NCI-H146 (cell line): ENCODE data around the gene CAMK2B.
A peak's percentile ranks its signal among the peaks of the same experiment; 100 is the strongest.

Experiments
- DNase-seq: peaks from one replicate; lab custom pipeline; 2025; lab: John Stamatoyannopoulos, UW

The CAMK2B gene

GRCh38 chr7:44329888-44330287, 4.5 kb upstream of the CAMK2B start:
- DNase-seq = no peak

- no peak for DNase-seq
Observed at GRCh38 chr7:44329081-44329480, 3.7 kb upstream of the CAMK2B start.

- DNase-seq = no peak
Observed at GRCh38 chr7:44327981-44328380, 2.6 kb upstream of the CAMK2B start.

DNA sequence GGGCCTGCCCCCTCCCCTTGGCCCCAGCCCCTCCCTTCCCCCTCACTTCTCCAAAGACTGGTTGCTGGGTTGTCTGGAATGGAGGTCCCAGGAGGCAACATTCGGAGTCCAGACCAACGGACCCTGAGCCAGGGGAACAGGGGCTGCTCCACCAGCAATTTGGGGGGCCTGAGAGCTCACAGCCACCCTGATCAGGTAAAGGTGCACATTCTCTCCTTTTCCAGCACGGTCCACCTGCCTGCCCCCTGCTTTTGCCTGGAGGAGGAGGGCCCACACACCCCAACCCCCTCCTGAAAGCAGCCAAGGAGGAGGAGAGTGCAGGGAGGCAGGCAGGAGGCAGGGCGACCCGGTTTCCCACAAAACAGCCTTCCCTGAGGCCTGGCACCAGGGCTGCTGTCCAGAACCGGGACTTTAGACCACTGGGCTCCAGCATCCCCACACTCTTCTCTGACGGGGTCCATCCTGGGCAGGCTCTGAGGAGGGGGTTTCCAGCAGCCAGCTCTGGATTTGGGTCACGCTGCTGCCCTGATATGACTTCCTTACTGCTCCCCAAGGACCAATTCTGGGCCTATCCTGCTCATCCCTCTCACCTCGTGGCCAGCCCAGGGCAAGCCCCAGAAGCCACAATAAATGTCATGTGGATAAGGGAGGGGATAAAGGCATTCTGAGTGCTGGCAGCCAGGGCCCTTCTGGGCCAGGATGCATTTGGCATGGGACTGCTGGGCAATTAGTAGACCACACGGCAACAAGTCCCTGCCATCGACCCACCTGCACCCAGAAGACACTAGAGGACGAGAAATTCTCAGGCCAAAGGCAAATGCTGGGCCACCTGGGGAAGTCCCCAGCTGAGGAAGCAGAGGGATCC, 1.1 kb upstream of the CAMK2B start:
- no peak for DNase-seq

DNA sequence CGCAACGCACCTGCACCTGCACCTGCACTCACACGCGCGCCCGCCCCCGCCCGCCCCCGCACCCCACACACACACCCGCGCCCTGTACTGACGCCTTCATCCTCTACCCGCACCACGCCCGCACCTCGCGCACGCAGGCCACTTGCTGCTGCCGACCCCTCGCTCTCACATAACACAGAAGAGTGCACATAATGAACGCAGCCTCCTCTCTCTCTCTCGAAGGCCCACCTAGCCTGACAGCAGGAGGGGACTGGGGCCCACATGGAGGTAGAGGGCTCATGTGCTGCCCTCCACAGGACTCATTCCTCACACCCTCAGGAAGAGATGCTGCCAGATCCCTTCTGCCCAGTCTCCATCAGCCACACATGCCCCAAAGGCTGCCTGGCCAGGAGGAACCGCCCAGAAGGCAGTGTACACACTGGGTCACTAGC, 432 bp upstream of the CAMK2B start:
- peak; percentile 82 for DNase-seq

GRCh38 chr7:44324481-44325200, 753 bp downstream of the CAMK2B start:
- peak; percentile 52 for DNase-seq

DNA sequence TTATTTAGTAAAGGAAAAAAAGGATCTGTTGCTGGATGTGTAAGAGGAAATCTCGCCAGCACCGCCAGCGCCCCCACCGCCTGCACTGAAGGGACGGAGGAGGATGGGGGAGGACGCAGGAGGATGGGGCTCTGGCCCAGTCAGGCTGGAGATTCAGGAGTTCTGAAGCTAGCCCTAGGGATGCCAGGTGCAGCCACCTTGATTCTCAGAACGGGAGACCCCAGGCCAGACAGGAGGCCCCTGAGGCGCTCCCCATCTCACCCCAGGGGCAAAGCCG, 1.3 kb downstream of the CAMK2B start:
- no peak for DNase-seq

DNA sequence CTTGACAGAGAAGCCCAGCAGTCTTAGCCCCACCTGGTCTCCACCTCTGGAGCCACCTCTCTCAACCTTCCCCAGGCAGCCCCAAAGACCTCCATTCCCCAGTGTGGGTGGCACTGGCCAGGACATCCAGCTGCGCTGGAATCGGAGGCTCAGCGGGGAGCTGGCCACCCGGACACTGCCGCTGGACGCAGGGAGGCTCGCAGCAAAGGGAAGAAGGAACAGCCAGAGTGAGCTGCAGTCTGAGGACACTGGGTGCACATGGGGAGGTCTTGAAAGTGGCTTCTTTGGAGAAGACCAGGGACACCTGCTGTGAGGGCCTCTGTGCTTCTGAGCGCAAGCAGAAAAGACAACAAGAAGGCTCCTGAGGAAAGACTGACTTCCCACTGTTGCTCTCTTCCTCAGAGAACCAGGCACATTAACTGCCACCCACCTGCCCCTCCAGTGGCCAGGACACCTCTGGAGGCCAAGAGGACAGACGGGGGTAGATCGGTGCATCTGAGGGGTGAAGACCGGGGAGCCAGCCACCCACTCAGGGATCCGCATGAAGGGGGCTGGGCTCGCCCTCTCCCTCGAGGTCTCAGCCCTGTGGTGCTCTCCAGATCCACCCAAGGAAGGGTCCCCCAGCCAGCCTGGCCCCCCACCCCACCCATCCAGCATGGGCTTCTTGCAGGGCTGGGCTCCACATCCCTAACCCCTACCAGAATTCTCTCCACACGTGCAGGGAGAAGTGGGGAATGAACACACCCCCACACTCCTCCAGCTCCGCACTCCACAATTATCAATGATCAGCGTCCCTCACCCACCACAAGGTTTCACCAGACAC, 1.8 kb downstream of the CAMK2B start:
- DNase-seq = no peak

GRCh38 chr7:44322631-44323363, 2.6 kb downstream of the CAMK2B start:
- DNase-seq = no peak

DNA sequence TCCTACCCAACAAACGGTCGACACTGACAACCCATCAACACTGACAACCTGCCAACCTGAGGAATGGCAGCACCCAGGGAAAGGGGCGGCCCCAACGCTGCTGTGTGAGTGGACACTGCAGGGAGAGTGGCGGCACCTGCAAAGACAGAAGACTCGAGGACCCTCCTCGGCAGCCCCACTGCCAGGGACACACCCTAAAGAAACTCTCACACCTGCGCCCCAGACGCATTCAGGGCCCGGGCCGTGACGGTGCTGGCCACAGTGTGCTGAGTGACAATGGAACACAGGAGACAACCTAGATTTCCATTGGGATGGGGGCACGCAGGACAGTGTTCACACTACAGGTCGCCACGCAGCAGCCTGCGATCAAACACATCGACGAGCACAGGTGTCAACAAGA, 3.6 kb downstream of the CAMK2B start:
- no peak for DNase-seq

GRCh38 chr7:44320794-44321371, 4.5 kb downstream of the CAMK2B start:
- no peak for DNase-seq

- no peak for DNase-seq
Observed at GRCh38 chr7:44320141-44320540, 5.3 kb downstream of the CAMK2B start.

GRCh38 chr7:44318332-44318731, 7.1 kb downstream of the CAMK2B start:
- no peak for DNase-seq

GRCh38 chr7:44315301-44315903, 10.0 kb downstream of the CAMK2B start:
- no peak for DNase-seq

GRCh38 chr7:44313621-44314031, 11.8 kb downstream of the CAMK2B start:
- no peak for DNase-seq

GRCh38 chr7:44313016-44313415, 12.4 kb downstream of the CAMK2B start:
- no peak for DNase-seq

- no peak for DNase-seq
Observed at GRCh38 chr7:44311561-44312495, 13.6 kb downstream of the CAMK2B start.

DNA sequence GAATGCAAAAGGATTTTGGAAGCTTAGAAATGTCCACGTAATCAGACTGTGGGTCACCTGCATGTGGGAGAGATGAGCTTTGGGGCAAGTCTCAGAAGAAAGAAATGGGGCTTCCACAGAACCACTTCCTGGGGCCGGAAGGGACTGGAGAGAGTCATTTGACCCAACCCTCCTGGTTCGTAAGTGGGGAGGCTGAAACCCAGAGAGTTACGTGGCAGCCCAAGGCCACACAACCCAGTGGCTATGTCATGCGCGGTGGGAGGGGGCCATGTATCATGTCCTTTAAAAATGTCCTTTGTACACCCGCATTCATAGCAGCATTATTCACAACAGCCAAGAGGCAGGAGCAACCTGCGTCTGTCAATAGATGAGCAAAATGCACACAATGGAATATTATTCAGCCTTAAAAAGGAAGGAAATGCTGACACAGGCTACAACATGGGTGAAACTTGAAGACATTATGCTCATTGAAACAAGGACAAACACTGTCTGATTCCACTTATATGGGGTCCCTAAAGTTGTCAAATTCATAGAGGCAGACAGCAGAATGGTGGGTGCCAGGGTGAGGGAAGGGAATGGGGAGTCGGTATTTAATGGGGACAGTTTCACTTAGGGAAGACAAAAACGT, 15.1 kb downstream of the CAMK2B start:
- DNase-seq = no peak

DNA sequence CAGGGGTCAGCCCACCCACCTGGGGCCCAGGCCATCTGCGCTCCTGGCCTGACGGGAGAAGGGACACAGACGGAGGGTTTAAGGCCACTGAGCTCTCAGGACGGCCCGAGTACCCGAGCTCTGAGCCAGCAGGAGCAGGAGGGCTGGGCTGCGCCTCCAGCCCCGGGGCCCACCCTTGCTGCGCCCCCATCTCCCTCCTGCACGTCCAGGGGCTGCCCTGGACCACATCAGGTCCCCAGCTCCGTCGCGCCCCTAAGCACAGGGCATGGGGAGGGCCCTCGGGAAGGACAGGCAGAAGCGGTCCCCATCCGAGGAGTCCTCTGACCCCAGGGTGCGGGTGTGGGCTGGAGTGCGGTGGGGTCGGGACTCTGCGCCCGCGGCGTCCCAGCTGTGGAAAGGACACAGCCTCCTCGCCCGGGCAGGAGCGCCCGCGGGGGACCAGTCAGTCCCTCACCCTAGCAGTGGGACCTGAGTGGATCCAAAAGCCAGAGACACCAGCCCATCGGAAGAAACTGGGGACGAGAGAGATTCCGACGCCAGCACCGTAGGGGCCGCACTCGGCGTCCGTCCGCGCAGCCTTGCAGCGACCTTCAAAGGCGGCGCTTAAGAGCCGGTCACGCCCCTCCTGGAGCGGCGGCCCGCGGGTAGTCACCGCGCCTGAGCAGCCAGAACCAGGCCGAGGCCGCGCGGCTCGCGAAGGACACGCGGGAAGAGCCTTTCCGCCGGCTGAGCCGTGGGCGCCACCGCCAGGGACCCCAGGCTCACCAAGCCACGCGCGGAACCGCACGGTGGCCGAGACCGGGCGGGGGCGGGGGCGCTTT, 15.9 kb downstream of the CAMK2B start:
- DNase-seq = no peak
